BLaER1 (cell line): ENCODE measurements around the gene HS6ST1.
A peak's percentile ranks its signal among the peaks of the same experiment; 100 is the strongest.
"Not testable (repeated sequence)": the region's sequence is repeated elsewhere in the genome, so short reads cannot be mapped to it uniquely, and the experiment has no call there.

Experiments used
- H3K27ac ChIP-seq: shearing (Covaris generic); formaldehyde crosslinking; 2 replicates; pipeline ENCODE4 v1.8.1; 2022
- H3K27me3 ChIP-seq: shearing (Covaris generic); formaldehyde crosslinking; 2 replicates; pipeline ENCODE4 v1.8.1; 2022
- H3K36me3 ChIP-seq: shearing (Covaris generic); formaldehyde crosslinking; 2 replicates; pipeline ENCODE4 v1.8.1; 2022
- H3K4me1 ChIP-seq: shearing (Covaris generic); formaldehyde crosslinking; 2 replicates; pipeline ENCODE4 v1.8.1; 2022
- H3K4me2 ChIP-seq: shearing (Covaris generic); formaldehyde crosslinking; 2 replicates; pipeline ENCODE4 v1.8.1; 2022
- H3K4me3 ChIP-seq: shearing (Covaris generic); formaldehyde crosslinking; 2 replicates; pipeline ENCODE4 v1.8.1; 2022
- H3K9ac ChIP-seq: shearing (Covaris generic); formaldehyde crosslinking; 2 replicates; pipeline ENCODE4 v1.8.1; 2022
- H3K9me3 ChIP-seq: shearing (Covaris generic); formaldehyde crosslinking; 2 replicates; pipeline ENCODE4 v1.8.1; 2022
- H4K20me1 ChIP-seq: shearing (Covaris generic); formaldehyde crosslinking; 2 replicates; pipeline ENCODE4 v1.8.1; 2022
- Cebpa-rat ChIP-seq: shearing (Covaris generic); IDR thresholded peaks from 2 replicates; pipeline ENCODE4 v1.8.1; 2022

Gene HS6ST1

DNA sequence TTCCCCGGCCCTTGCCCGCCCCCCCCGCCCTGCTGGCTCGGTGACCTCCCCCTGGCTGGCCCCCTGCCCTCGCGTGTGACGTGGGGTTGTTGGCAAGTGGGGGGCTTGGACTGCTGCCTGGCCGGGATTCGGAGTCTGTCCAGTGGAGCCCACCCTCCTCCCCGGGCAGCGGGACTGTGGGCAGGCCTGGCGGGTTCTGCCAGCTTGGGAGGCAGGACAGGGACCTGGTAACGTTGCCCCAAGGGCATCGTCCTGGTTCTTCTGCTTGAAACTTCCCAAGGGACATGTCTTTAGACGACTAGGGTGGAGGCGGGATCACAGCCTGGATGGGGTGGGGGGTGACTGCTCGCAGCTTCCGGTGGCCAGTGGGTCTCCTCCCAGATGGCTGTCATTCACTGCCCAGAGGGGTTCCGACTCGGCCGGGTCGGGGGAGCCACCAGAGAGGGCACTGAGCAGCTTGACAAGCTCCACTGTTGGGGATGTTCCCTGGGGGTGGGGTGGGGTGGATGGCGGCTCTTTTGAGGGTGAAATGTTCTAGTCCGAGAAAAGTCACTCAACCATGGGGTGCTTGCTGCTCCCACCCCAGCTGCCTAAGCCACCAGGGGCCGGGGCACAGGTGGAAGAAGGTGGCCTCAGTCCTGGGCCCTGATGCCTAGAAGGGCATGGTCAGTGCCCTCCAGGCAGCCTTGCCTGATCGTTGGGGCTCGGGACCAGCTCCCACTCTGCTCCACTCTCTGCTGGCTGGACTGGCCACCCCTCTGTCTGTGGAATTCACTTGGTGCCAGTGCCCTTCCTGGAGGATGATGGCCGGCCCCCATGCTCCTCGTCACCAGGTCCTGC, 4.3 kb upstream of the HS6ST1 start:
- Histone ChIP-seq H4K20me1 (peaks cover 2% of the 10 kb centered on the region), H3K27me3 (no peaks in the 10 kb centered on the region), H3K4me3 (peak overlapping the region; percentile 80), H3K4me2 (peak overlapping the region; percentile 100), H3K36me3 (no peaks in the 10 kb centered on the region), H3K9ac (peak overlapping the region; percentile 91), H3K27ac (peak overlapping the region; percentile 96), H3K9me3 (no peaks in the 10 kb centered on the region), H3K4me1 (peaks cover 63% of the 10 kb centered on the region)
- TF ChIP-seq Cebpa-rat, result no peak

DNA sequence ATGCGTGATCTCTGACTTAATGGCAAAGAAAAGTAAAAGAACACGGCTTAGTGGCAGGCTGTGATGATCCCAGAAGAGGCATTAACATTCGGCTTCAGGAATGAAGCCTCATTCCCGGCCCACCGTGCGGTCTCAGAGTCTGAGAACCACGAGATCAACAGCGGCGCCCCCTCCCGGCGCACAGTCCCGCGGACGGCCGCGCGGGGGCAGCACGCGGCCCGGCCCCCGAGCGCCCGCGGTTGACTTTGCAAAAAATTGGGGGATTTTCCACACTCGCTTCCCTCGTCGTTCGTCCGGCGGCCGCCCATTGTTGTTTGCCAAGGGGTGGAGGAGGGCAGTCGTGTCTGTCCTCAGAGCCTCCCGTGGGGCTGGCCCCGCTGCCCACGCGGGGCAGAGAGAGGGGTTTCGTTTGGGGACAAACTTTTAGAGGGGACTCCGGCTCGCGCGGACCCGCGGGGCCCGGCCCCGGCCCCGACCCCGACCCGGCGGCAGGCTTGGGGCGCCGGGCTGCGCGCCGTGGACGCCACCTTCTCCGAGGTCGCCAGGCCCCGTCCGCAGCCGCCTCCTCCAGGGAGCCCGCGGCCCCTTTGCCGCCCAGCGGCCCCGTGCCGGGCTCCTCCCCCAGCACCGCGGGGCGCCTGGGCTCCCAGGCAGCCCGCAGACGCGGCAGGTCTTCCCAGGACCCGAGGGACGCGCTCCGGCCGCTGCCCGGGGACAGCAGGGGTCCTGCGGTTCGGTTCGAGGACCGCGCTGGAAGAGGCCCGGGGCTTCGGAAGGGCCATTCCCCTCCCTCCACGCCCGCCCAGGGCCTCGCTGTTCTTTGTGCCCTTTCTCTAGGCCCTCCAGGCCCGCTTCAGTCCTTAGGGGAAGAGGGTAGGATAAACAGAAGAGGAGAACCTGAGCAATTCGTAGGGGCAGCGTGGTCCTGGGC, 3.4 kb upstream of the HS6ST1 start:
- H3K9ac ChIP-seq, result peak overlapping the region; percentile 91
- TF ChIP-seq Cebpa-rat, result no peak
- H3K27me3 ChIP-seq, result no peaks in the 10 kb centered on the region
- H3K4me2 ChIP-seq, result peak overlapping the region; percentile 100
- H3K4me3 ChIP-seq, result peak overlapping the region; percentile 80
- H3K27ac ChIP-seq, result peak overlapping the region; percentile 96
- H4K20me1 ChIP-seq, result peaks cover 10% of the 10 kb centered on the region
- H3K36me3 ChIP-seq, result no peaks in the 10 kb centered on the region
- no peaks in the 10 kb centered on the region for H3K9me3 ChIP-seq
- peaks cover 67% of the 10 kb centered on the region for H3K4me1 ChIP-seq

DNA sequence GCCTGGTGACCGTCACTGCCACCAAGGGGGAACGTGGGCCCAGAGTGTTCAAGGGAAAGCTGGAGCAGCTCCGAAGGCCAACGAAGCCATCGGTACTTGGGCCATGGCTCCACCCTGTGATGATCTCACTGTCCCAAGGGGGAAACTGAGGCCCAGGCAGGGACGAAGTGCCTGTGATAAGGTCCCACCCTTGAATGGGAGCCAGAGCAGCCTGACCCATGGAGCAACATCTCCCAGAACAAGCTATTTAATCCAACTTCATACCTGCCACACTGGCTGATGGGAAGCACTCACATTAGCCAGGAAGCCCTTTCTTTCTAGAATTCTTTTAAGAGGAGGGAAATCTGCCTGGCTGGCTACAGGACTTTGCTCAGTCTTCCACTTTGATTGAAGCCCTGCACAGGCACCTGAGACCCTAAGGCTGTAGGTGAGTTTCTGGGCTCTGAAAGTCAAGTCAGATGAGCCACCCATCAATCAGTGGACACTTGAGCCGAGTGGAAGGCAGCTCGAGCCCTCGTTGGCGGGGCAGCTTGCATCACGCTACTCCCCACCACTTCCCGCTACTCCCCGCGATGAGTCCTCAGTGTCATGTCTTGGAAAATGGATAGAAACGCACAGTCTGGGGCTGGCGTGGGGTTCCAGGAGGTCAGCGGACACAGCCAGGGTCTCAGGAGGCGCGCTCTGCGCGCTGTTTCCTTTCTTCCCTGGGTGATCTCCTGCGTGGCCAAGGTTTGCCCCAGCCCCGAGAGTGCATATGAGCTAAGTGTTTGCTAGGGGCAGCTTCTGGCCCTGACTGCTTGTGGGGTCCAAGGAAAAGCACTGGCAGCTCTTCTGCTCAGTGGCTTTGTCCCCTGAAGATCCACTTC, 2.5 kb upstream of the HS6ST1 start:
- Histone ChIP-seq H3K9ac (no peak overlapping the region), H3K27ac (0 out of 2 replicates have a peak overlapping the region, but pooled peaks have one; percentile 5), H3K27me3 (no peaks in the 10 kb centered on the region), H3K4me3 (0 out of 2 replicates have a peak overlapping the region, but pooled peaks have one; percentile 80), H3K4me1 (peaks cover 75% of the 10 kb centered on the region), H3K9me3 (no peaks in the 10 kb centered on the region), H4K20me1 (peaks cover 20% of the 10 kb centered on the region), H3K4me2 (peak overlapping the region; percentile 100), H3K36me3 (no peaks in the 10 kb centered on the region)
- TF ChIP-seq Cebpa-rat, result no peak

DNA sequence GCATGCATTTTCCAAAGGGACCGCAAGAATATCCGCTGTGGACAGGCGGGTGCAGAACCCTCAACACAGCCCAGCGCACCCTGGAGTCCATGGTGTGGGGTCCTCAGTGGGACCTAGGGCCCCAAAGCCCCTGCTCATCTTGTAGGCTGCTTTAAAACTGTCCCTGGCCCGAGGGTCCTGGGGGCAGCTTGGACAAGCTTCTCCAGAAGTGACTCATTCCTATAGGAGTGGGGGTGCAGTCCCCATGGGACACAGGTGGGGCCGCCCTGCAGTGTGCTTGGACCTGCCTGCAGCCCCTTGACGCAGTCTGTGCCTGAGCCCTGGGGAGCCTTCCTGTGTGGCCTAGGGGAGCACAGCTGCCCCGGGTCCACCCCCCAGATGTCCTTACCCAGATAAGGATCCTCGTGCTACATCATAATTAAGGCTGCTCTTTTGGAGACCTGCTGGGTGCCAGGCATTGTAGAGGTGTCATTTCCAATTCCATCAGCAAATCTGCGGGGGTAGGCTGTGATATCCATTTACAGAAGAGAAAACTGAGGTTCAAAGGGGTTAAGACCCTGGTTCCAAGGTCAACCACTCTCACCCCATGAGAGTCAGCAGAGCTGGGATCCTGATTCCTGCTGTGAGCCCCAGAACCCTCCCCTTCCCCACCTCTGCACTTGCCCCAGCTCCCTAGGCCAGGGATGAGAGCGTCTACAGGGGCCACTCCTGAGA, 1.7 kb upstream of the HS6ST1 start:
- Histone ChIP-seq H3K4me3 (no peak overlapping the region), H4K20me1 (peaks cover 27% of the 10 kb centered on the region), H3K9ac (no peak overlapping the region), H3K4me2 (peak overlapping the region; percentile 100), H3K4me1 (peaks cover 75% of the 10 kb centered on the region), H3K27ac (no peak overlapping the region), H3K27me3 (no peaks in the 10 kb centered on the region), H3K9me3 (no peaks in the 10 kb centered on the region), H3K36me3 (peaks cover 7% of the 10 kb centered on the region; the same call in 1 of the 2 replicates)
- no peak for TF ChIP-seq Cebpa-rat

DNA sequence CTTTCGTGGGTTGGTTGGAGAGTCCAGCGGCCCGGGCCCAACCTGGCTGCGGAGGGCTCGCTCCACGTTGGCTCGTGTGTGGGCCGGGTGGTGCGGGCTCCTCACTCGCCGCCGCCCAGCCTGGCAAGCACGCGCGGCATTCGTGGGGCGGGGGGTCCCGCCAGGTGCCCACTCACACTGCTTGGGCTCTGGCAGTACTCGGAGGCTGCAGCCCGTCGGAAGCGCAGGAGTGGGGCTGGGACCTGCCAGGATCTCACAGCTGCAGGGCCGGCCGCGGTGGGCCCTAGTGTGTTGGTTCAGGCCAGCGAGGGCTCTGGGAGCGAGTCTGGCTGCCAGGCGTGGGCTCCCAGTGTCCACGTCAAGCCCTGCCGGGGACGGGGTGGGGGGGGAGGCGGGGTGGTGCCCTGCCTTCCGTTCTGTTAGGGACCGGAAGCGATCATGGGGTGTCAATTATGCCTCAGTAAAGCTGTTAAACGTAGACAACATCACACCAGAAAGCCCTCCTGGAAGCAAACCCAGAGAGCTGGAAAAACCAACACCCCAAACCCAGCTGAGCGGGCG, 1.0 kb upstream of the HS6ST1 start:
- peaks cover 81% of the 10 kb centered on the region for H3K4me1 ChIP-seq
- peak overlapping the region; percentile 100 for H3K4me2 ChIP-seq
- peaks cover 34% of the 10 kb centered on the region for H4K20me1 ChIP-seq
- no peak overlapping the region for H3K27ac ChIP-seq
- no peaks in the 10 kb centered on the region for H3K27me3 ChIP-seq
- peak overlapping the region; percentile 78 for H3K9ac ChIP-seq
- H3K36me3 ChIP-seq, result peaks cover 13% of the 10 kb centered on the region
- no peaks in the 10 kb centered on the region for H3K9me3 ChIP-seq
- H3K4me3 ChIP-seq, result peak overlapping the region; percentile 76
- no peak for TF ChIP-seq Cebpa-rat

DNA sequence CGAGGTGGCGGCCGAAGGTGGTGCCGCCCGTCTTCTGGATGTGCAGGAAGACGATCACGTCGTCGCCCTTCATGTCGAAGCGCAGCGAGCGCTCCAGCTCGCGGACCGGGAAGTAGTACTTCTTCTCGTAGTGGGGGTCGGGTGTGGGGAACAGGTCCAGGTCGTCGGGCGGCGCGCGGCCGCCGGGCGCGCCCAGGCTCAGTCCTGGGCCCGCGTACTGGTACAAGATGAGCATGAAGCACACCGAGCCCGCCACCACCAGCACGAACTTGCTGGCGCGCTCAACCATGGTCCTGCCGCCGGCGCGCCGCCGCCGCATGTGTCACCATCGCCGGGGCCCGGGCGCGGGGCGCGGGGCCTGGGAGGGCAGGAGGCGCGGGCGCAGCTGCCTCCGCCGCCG, 423 bp downstream of the HS6ST1 start:
- not testable (repeated sequence) for H3K9me3 ChIP-seq, H3K27me3 ChIP-seq
- H3K9ac ChIP-seq, result peak overlapping the region; percentile 78
- H3K4me3 ChIP-seq, result peak overlapping the region; percentile 76
- peaks cover 48% of the 10 kb centered on the region for H4K20me1 ChIP-seq
- peaks cover 83% of the 10 kb centered on the region for H3K4me1 ChIP-seq
- H3K36me3 ChIP-seq, result peaks cover 20% of the 10 kb centered on the region
- H3K4me2 ChIP-seq, result peak overlapping the region; percentile 100
- peak overlapping the region; percentile 78 for H3K27ac ChIP-seq

DNA sequence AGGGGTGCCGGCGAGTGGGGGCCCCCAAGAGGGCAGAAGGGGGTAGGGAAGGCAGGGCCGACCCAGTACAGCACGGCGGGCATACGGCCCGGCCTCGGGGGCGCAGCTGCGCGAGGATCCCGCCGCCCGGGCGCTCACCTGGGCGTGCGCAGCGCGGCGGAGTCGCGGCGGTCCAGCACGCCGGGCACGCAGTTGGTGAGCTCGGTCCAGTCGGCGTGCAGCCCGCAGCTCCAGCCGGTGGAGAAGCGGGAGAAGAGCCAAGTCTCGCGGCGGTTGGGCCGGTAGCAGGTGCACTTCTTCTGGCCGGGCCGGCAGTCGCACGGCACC, 806 bp downstream of the HS6ST1 start:
- not testable (repeated sequence) for H3K9me3 ChIP-seq, H3K27me3 ChIP-seq
- Histone ChIP-seq H3K27ac (peak overlapping the region; percentile 67), H3K36me3 (peaks cover 21% of the 10 kb centered on the region), H4K20me1 (peaks cover 52% of the 10 kb centered on the region), H3K4me2 (peak overlapping the region; percentile 100), H3K4me1 (peaks cover 83% of the 10 kb centered on the region), H3K9ac (peak overlapping the region; percentile 76), H3K4me3 (peak overlapping the region; percentile 76)

DNA sequence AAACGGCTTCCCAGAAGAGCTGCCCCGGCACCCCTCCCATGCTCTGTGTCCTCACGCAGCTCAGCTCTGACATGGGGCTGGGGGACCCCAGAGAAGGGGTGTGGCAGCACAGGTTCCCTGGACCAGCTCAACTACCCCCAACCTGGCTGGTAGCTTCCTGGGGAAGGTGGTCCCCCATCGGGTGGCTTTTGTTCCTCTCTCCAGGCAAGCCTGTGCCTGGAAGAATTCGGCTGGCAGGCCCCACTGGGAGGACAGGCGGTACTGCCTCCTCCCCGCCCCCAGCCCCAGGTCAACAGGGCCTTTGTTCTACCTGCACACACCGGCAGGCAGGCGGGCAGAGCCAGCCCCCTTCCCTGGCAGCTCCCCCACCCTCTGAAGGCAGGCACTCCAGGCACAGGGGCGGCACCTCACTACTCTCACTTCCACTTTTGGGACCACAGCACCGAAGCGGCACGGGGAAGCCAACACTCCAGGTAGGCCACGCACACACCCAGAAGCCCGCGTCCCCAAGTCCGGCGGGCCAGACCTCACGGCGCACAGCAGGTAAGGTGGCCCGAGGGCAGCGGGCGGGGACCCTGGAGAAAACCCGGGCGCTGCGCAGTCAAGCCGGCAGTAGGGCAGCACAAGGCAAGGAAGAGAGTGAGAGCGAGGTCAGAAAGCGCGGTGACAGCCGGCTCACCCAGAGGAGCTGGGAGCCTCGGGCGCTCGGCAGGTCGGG, 1.3 kb downstream of the HS6ST1 start:
- H4K20me1 ChIP-seq, result peaks cover 58% of the 10 kb centered on the region
- peaks cover 27% of the 10 kb centered on the region for H3K36me3 ChIP-seq
- H3K27me3 ChIP-seq, result no peaks in the 10 kb centered on the region
- H3K9me3 ChIP-seq, result no peaks in the 10 kb centered on the region
- H3K9ac ChIP-seq, result peak overlapping the region; percentile 76
- H3K4me2 ChIP-seq, result peak overlapping the region; percentile 100
- H3K27ac ChIP-seq, result peak overlapping the region; percentile 67
- H3K4me3 ChIP-seq, result peak overlapping the region; percentile 76
- TF ChIP-seq Cebpa-rat, result no peak
- peaks cover 83% of the 10 kb centered on the region for H3K4me1 ChIP-seq
